ENCODE results near the gene AGPAT1. TPM values are rescaled to one million over a fixed set of nuclear protein-coding genes. Genes with fewer than 3 reads are reported as not detected.
A peak's percentile ranks its signal among the peaks of the same experiment; 100 is the strongest.

The AGPAT1 gene
- total and polyA plus RNA-seq, 2 of the 13 experiments (the other 11 are each of a cell fraction or from before 2014, with no cell fraction given): 51.3 to 139 TPM

GRCh38 chr6:32153564-32154513, 22.0 kb downstream of the AGPAT1 start, which contains the start of gene PPT2 (continued):
- TF ChIP-seq ZNF142 (CRISPR knock-in tag; IDR thresholded peaks at IDR 0.05): peak; percentile 90
- peak; percentile 7 for TF ChIP-seq YY1 (IDR thresholded peaks at IDR 0.05; ENCODE audit: insufficient read depth, insufficient replicate concordance, low read depth, low read length)
- peak; percentile 50 for TF ChIP-seq CTCF (CRISPR knock-in tag; IDR thresholded peaks at IDR 0.05)
- TF ChIP-seq MAFG (CRISPR knock-in tag; IDR thresholded peaks at IDR 0.05): no peak
- peak; percentile 74 for TF ChIP-seq ARNTL (CRISPR knock-in tag; IDR thresholded peaks at IDR 0.05)
- TF ChIP-seq ZNF510 (CRISPR knock-in tag; IDR thresholded peaks at IDR 0.05; ENCODE audit: low read depth): peak; percentile 60; the same call in 1 of the 2 replicates
- TF ChIP-seq ZNF7 (CRISPR knock-in tag; IDR thresholded peaks at IDR 0.05): no peak
- TF ChIP-seq ZNF597 (CRISPR knock-in tag; IDR thresholded peaks at IDR 0.05): peak; percentile 67; the same call in 1 of the 2 replicates
- peak; percentile 23; the same call in 1 of the 2 replicates for TF ChIP-seq NFIC (IDR thresholded peaks at IDR 0.05; ENCODE audit: low read length)
- TF ChIP-seq CERS6 (CRISPR knock-in tag; IDR thresholded peaks at IDR 0.05): no peak
- TF ChIP-seq ZNF326 (CRISPR knock-in tag; IDR thresholded peaks at IDR 0.05; ENCODE audit: borderline replicate concordance): no peak
- TF ChIP-seq SALL2 (CRISPR knock-in tag; IDR thresholded peaks at IDR 0.05): peak; percentile 25; the same call in 1 of the 2 replicates
- TF ChIP-seq ZNF678 (CRISPR knock-in tag; IDR thresholded peaks at IDR 0.05): peak; percentile 26; the same call in 1 of the 2 replicates
- TF ChIP-seq, protein P1, sequence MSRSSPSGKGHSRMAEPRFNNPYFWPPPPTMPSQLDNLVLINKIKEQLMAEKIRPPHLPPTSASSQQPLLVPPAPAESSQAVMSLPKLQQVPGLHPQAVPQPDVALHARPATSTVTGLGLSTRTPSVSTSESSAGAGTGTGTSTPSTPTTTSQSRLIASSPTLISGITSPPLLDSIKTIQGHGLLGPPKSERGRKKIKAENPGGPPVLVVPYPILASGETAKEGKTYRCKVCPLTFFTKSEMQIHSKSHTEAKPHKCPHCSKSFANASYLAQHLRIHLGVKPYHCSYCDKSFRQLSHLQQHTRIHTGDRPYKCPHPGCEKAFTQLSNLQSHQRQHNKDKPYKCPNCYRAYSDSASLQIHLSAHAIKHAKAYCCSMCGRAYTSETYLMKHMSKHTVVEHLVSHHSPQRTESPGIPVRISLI (CRISPR knock-in tag; IDR thresholded peaks at IDR 0.05; ENCODE audit: borderline replicate concordance): peak; percentile 17; the same call in 1 of the 2 replicates
- TF ChIP-seq SAFB2 (CRISPR knock-in tag; IDR thresholded peaks at IDR 0.05; ENCODE audit: borderline replicate concordance, low read depth): peak; percentile 31; the same call in 1 of the 2 replicates
- no peak for TF ChIP-seq ZSCAN12 (CRISPR knock-in tag; IDR thresholded peaks at IDR 0.05)
- TF ChIP-seq ZNF891 (CRISPR knock-in tag; IDR thresholded peaks at IDR 0.05): peak; percentile 7; the same call in 1 of the 2 replicates
